Urothelium cell line (cell line): Measurements from ENCODE around the gene RALY.

Source experiments
- DNase-seq: peaks from one replicate; pipeline ENCODE4 v3.0.0; 2011; ENCODE audit warnings: low spot score, mixed read lengths
- FAIRE-seq: peaks from 2 replicates; lab custom pipeline; 2011; peaks lifted over from hg19 to GRCh38; lab: Jason Lieb, UNC

The RALY gene

DNA sequence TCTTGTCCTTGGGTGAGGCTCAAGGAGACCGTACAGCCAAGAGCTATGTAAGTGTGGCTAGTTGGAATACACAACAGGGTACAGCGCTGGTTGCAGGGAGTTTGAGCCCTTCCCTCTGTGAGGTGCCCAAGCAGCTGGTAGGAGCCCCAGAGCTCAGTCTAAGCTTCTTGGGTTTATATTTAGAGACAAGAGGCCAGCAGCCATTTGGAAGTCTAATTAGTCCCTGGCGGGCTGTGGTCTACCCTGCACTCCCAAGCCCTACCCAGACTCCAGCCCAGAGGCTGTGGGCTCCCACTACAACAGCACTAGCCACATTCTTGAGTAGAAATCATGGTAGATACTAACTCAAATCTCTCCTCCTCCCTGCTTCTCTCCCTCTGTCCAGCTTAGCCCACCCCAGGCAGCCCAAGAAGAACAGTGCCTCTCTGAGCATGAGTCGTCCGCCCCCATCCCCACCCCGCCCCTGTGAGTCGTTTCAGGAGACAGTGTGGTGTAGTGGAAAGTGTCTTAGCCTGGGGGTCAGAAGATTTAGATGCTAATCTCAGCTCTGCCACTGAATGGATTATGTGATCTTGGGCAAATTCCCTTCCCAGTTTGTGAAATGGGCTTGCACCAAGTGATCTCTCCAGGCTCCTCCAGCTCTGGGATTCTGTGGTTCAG, 80.5 kb downstream of the RALY start:
- DNase-seq (no peak), FAIRE-seq (no peak)

DNA sequence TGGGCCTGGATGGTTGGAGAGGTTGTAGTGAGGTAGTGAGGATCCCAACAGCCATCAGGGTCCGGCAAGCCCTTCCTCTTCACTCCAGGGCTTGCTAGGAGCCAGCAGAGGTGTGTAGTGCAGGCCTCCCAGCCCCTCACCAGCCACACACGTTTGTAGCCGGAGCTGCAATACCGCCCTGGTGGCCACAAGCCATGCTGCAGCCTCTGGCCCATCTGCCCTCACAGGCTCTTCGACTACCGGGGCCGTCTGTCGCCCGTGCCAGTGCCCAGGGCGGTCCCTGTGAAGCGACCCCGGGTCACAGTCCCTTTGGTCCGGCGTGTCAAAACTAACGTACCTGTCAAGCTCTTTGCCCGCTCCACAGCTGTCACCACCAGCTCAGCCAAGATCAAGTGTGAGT, 81.9 kb downstream of the RALY start:
- no peak for DNase-seq
- FAIRE-seq = no peak

DNA sequence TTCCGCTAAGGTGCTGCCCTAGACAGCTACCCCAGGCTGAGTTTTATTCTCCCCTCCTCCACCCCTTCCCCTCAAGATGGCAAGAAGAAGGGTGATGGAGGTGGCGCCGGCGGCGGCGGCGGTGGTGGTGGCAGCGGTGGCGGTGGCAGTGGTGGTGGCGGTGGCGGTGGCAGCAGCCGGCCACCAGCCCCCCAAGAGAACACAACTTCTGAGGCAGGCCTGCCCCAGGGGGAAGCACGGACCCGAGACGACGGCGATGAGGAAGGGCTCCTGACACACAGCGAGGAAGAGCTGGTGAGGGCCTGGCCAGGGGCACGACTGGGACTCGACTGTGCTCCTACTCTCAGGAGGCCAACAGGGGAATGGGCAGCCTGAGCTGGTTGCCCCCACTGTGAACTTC, 83.2 kb downstream of the RALY start:
- FAIRE-seq = no peak
- DNase-seq = no peak

DNA sequence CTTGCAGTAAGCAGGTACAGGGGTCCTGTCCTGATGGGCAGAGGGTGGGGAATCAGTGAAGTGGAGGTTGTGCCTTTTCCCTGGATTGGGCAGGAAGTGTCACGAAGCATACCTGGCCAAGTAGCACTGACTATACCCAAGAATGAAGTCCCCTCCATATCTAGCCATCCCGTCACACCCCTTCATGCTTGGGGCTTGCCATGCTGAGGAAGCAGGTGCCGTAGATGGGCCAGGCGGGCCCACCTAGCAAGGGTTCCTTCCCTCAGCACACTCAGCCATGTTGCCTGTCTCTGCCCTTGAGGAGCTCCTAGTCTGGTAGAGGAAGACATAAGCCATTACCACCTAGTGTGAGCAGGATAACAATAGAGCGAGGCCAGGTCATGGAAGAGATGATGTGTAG, 84.8 kb downstream of the RALY start:
- DNase-seq (no peak), FAIRE-seq (no peak)

DNA sequence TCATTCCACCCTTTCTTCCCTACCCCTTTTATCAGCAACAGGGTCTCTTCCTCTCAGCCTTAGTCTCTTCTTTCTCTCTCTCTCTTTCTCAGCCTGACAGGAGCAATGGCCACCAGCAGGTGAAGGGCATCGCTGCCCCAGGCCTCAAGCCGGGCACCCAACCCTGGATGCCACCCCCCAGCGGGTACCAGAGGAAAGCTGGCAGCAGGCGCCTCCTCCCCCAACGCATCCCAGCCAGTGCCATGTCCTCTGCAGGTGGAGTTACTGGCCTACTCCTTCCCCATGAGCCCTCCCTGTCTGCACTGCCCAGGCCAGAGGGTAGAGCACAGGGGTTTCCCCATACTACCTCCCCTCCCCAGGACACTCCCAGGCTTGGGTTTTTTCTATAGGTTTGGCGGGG, 86.1 kb downstream of the RALY start:
- FAIRE-seq = no peak
- no peak for DNase-seq

DNA sequence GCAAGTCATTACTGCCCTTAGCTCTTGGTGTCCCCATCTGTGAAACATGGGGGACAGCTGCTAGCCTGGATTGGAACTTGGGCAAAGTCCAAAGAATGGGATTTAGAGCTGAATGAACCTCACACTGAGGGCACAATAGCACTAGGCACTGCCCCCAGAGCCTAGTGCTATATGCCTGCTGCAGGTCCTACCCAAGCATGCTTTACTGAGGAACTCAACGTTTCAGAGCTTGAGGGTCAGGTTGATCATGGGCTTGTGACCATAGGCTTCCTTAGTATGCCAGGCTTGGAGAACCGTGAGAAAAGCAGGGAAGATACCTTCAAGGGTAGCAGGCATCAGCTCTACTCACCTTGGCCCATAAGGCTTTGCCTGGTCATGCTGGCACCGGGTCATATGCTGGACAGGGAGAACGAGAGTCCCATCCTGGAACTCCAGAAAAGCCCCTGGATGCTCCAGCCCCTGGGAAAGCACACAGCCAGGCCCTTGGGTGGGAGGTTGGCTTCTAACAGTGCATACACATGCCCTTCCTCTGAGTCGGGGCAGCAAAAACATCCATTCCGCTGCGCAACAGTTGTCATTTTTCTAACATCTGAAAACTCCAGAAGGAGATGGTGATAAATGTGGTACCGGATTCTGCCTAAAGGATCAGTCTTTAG, 88.6 kb downstream of the RALY start:
- DNase-seq = no peak
- no peak for FAIRE-seq

DNA sequence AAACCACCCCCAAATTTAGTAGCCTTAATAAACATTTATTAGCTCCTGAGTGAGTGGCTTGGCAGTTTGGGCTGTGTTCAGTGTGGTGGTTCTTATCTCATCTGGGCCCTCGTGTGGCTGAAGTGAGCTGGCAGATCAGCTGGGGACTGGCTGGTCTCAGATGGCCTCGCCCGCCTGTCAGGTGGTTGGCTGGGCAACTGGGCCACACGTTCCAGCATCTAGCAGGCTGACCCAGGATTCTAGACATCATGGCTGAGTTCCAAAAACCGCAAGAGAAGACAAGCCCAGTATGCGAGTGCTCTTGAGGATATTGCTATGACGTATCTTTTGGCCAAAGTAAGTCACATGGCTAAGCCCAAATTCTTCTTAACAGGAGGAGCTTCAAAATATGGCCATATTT, 89.4 kb downstream of the RALY start:
- FAIRE-seq (no peak), DNase-seq (peak; percentile 91)

DNA sequence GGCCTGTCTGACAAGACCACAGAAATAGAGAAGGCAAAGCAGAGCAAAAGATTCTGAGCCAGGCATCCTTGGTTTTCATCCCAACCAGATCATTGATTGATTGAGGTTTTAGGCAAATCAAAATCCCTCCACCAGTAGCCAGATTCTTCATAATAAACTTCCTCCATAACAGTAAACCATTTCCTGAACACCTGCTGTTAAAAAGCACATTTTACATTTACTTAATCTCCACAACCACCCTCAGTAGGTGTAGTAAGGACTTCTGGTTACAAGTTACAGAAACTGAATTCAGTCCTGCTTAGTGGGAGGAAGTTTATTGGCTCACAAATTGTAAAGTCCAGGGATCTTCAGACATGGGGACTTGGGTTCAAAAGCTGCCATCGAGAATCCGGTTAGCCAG, 90.1 kb downstream of the RALY start:
- DNase-seq (no peak), FAIRE-seq (no peak)

DNA sequence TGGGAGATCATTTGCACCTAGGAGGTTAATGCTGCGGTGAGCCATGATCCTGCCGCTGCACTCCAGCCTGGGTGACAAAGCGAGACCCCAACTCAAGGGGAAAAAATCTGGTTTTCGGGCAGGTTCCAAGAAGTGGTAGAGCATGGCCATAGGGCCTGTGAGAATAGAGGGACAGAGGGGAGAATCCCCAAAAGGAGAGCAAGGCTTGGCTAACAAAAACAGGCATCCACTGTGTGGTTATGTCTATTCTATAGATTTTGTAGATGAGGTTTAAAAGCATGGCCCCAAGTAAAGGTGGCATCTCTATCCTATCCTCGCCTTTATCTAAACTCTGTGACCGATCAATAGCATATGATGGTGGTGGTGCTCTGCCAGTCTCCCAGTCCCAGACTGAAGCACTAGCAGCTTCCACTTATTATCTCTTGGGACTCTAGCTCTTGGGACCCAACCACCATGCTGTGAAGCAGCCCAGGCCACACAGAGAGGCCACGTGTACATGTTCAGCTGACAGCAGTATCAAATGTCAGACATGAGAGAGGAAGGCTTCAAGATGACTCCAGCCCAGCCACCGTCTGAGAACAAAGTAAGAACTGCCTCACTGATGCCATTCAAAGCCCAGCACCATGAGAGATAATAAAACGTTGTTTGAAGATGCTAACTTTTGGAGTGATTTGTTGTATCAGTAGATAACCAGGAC, 90.7 kb downstream of the RALY start:
- DNase-seq (no peak), FAIRE-seq (no peak)

DNA sequence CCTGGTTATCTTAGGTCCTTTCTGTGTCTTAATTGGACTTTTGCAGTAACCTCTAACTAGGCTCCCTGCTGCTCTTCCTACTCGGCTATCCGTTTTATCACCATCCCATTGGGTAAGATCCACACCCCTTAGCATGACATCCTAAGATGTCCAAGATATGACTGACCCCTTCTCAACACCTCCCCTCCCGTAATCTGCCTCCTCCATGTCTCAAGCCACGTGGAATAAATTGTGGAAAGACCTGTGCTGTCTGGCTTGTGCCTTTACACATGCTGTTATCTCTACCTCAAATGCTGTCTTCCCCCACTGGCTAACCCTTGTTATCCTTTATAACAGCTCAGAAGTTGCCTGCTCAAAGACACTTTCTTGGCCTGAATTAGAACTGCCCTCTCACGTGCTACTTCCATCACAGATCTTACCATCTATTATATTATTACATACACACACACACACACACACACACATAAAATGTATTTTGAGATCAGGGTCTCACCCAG, 91.9 kb downstream of the RALY start:
- no peak for FAIRE-seq
- no peak for DNase-seq

DNA sequence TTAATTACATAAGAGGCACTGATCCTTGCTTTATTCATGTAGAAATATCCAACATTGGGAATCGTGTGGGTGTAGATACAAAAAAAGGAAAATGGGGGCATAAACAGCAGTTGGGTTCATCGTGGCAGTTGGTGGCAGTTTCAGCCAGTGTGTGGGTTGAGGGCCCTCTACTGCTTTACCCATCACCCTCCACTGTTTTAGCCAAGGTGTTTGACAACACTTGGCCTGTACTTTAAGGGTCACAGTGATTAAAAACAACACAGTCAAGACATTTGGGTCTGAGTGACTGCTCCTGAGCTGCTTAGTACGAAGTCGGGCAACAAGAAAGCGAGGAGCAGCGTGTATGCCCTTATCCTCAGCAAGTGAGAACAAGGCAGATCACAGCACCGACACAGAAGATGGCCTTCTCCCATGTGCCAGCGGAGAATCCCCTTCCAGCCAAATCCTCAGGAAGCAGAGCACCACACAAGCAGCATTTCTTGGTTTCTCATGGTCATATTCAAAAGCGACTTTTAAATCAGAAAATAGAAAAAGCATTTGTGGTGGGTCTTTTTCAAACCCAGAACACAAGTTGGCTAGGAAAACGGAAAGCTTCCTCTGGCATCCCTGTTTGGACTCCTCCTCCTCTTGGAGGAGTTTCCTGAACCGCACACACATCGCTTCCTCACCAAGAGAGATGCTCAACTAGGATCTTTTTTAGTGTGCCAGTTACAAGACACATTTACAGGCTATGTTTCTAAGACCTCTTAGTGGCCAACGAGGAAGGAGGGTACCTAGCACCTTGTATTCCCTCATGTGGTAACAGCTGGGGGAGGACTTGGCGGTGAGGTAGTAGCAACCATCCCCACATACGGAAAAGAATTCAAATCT, 94.8 kb downstream of the RALY start:
- DNase-seq (no peak), FAIRE-seq (no peak)

DNA sequence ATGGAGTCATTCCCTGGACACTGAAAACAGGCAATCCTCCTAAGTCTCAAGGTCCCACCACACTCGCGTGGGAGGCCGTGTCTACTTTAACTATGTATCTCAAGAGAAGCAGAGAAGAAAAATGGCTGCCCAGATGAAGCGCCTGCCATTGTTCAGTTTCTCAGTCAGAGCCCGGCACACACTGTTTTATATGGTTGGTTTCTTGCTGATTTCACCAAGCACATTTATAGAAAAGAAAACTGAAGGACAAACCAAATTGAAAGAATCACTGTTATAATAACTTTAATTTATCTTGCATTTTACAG, 95.4 kb downstream of the RALY start:
- DNase-seq = no peak
- no peak for FAIRE-seq

DNA sequence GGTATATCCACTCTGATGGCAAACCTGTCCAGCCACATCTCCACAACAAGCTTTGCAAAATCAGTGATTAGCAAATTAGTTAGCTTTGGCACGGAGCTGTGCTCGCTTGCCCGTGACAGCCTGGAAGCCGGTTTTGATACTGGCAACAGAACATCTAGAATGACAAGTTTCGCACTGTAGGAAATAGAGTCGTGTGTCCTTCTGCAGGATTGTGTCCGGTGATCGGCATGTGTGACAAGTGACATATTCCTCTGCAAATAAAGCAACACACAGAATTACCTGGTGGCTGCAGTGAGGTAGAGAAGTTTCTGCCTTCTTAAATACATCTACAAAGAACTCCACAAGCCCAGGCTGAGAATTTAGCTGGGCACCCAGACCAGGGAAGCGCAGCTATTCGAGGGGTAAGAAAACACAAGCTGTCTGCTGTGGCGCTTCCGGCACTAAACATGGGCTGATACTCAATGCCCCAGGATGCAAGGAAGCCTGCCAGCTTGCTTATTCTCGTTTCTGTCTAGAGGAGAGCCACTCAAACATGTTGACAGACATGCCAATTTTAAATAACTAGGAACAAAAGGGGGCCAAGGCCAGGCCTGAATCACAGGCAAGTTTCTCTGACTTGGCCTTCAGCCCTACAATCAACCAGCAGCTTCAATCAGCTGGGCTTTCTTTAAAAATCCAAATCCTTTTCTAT, 96.1 kb downstream of the RALY start:
- no peak for FAIRE-seq
- no peak for DNase-seq

DNA sequence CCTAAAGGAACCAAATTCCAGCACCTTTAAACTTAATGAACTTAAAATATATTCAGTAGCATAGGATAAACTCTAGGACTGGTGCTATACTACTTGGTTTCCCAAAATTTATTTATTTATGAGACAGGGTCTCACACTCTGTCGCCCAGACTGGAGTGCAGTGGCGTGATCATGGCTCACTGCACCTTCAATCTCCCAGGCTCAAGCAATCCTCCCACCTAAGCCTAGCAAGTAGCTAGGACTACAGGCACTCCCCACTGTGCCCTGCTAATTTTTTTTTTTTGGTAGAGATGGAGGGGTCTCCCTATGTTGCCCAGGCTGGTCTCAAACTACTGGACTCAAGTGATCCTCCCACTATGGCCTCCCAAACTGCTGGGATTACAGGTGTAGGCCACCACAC, 96.9 kb downstream of the RALY start:
- FAIRE-seq (no peak), DNase-seq (no peak)

DNA sequence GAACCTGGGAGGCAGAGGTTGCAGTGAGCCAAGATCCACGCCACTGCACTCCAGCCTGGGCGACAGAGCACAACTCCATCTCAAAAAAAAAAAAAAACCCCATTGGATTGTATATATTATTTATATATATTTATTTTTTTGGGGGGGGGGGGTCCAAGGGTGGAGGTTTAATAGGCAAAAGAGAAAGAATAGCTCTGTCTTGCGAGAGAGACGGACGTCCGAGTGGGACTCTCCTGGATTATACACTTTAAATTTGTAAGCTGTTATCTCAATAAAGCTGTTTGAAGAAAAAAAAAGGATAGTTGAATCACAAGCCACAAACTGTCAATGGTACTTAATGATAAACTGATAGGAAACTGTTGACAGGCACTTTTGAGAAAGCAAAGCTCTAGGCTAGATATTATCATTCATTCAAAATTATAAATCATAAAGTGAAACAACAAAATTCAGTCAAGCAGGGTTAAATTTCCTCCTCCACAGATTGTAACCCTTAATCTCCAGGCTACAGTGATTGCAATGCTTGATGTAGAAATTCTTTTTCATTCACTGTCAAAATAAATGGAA, 98.0 kb downstream of the RALY start:
- DNase-seq (no peak), FAIRE-seq (no peak)

DNA sequence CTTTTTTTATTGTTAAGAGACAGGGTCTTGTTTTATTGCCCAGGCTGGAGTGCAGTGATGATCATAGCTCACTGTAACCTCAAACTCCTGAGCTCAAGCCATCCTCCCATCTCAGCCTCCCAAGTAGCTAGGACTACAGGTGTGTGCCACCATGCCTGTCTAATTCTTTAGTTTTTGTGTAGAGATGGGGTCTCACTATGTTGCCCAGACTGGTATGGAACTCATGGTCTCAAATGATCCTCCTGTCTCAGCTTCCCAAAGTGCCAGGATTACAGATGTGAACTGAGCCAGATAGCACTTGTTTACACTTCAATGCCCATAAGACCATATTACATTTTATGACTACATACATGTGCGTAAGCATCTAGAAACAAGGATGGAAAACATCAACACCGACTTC, 100.2 kb downstream of the RALY start:
- FAIRE-seq (no peak), DNase-seq (no peak)

DNA sequence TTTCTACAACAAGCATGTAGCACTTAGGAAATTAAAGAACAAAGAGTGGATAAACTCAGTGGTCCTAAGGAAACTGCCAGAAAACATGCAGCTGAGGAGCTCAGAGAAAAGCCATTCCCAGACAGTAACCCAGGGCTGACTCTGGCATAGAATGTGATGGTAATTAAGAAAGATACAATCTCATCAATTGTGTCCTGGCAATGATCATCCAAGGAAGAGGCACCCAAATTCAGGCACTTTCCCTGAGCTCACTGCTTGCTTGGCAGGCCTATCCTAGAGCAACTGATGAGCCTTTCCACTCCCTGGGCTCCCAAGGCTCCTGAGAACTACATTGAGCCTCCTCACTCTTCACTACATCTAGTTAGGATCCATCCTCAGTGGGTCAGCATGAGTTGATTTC, 102.1 kb downstream of the RALY start:
- DNase-seq (no peak), FAIRE-seq (no peak)

DNA sequence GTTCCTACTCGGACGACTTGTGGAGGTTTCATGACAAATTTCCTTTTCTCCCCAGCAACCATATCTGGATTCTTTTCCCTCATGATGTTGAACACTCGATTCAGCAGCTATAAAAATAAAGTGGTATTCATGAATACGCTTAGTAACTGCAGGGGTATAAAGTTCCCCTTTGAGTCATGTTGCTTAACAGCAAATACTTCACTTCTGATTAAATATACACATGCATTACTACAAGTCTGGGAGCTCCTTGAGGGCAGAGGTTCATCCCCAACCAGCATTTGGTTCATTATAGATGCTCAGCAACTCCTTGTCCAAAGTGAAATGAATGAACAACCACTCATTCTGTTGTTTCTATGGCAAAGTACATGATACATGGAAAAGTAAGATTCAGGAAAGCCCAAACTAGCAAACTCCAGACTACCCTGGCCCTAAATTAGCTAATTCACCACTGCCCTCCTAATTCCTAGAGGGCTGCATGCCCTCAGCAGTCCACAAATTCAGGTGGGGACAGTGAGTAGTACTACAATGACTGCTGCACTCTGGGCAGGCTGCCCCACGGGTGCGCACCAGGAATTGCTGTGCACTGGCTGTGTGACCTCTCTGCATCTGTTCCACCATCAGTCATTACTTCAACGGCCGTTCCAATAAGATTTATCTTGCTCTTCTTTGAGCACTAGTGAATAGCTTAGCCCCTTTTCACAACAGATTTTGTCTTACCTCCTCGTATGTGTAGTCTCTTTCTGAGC, 103.2 kb downstream of the RALY start:
- DNase-seq = no peak
- FAIRE-seq = no peak

DNA sequence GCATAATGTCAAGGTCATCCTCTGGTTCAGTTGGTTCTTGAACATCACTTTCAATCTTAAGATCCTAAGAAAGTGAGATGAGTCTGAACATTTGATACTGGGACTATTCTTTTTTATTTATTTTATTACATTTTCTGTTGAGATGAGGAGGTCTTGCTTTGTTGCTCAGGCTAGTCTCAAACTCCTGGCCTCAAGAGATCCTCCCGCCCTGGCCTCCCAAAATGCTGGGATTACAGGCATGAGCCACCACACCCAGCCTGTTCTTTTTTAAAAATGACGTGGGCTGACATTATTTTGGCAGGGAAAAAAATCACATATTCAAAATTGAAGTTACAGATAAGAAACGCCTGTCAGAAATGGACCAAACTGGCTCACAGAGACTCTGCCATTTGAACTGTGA, 104.9 kb downstream of the RALY start:
- DNase-seq (no peak), FAIRE-seq (no peak)

DNA sequence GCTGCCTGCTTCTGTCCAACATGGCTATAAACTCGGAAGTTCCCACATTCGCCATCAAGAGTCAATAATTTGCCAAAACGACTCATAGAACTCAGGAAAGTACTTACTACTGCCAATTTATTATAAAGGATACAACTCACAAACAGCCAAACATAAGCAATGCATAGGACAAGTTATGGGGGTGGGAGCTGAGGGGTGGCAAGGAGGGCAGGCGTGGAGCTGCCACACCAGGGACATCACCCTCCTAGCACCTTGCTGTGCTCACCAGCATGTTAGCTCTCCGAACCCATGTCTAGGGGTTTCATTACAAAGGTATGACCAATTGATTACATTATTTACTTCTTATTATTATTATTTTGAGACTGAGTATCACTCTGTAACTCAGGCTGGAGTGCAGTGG, 106.0 kb downstream of the RALY start:
- FAIRE-seq (no peak), DNase-seq (no peak)
